DMS153 treated with DMSO at 0.1 percent for 48 hours (cell line): ENCODE measurements around the gene MORN1.

Experiments
- DNase-seq: peaks from one replicate; lab custom pipeline; 2025; ENCODE audit not compliant: unreplicated experiment; lab: John Stamatoyannopoulos, UW

Gene MORN1

GRCh38 chr1:2388004-2388913 lies 3.1 kb downstream of the MORN1 start:
- no peak for DNase-seq

GRCh38 chr1:2386636-2387611 lies 4.4 kb downstream of the MORN1 start:
- DNase-seq, result no peak

DNA sequence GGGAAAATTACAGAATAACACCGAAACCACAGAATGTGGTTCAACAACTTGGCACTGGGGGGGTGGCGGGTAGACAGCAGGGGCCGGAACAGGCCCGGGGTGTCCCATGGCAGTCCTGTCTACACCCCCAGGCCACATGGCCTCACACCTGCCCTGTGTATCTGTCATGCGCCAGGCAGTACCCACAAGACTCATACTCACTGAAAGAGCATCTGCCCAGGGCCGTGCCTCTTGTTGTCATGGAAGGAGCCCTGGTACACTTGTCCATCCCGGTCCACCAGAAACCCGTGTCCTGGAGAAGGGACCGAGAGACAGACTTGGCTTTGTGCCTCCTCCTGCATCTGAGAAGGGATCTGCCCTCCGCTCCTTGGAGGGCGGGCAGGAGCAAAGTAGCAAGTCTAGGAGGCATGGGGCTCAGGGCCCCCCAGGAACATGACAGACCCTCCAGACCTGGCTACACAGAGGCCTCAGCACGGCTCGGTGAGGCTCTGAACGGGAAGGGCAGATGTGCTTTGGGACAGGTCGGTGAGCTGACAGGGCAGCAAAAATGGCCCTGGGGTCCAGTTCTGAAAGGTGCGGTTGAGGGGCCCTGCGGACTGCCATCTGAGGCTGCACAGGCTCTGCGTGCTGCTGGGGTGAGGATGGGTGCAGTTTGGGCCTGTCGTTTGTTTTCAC lies 5.6 kb downstream of the MORN1 start:
- no peak for DNase-seq

DNA sequence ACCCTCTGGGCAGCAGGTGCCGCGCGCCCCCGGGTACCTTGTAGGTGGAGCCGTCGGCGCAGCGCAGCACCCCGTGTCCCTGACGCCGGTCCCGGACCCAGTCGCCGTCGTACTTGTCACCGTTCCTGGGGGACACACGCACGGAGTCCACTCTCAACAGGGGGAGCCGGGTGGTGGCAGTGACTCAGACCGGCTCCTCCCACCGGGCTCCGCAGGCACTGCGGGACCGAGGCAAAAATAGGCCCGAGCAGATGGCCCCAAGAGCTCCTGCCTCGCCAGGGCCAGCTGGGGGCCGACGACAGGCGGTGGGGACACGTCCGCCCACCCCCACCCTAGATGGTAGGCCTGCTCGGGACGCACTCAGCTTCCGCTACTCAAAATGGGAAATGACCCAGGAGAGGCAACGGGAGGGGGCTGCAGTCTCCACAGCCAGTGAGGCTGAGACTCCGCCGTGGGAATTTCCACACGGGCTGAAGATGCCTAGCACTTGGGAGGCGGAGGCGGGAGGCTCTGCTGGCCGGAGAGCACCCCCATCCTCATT lies 6.3 kb downstream of the MORN1 start:
- DNase-seq, result no peak

- no peak for DNase-seq
Measured at GRCh38 chr1:2384130-2384860, 7.1 kb downstream of the MORN1 start.

GRCh38 chr1:2383576-2383975 lies 7.8 kb downstream of the MORN1 start:
- DNase-seq, result no peak

DNA sequence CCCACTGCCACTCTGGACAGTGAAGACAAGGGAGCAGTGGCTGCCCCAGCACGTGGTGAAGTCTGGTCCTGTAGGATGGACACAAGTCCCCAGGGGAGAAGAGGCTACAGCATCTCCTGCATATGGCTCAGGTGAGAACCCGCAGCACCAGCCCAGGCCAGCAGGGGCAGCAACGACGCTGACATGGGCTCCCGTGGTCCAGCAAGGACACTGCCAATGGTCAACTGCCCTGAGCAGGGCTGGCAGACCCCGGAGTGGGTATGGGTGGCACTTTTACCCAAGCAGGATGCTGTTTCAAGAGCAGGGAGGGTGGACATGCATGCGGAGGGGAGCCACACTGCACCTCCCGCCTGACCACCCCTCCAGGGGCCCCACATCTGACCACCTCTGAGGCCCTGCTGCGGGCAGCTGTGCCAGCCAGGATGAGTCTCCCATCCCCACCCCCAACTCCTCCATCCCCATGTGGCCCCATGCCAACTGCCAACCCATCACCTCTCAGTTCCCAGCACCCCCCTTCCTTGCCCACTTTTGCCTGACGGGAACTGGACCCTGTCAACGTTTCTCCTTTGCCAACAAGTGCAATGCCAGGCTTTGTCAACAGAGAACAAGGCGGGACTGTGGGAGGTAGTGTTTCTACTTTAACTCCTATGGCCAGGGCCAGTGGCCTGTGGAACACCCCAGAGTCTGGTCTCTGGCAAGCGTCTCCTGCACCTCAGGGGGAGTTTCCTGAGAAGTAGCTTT lies 8.6 kb downstream of the MORN1 start:
- DNase-seq, result no peak

- no peak for DNase-seq
Measured at GRCh38 chr1:2381741-2382620, 9.4 kb downstream of the MORN1 start.

- no peak for DNase-seq
Measured at GRCh38 chr1:2380816-2381591, 10.3 kb downstream of the MORN1 start.

DNA sequence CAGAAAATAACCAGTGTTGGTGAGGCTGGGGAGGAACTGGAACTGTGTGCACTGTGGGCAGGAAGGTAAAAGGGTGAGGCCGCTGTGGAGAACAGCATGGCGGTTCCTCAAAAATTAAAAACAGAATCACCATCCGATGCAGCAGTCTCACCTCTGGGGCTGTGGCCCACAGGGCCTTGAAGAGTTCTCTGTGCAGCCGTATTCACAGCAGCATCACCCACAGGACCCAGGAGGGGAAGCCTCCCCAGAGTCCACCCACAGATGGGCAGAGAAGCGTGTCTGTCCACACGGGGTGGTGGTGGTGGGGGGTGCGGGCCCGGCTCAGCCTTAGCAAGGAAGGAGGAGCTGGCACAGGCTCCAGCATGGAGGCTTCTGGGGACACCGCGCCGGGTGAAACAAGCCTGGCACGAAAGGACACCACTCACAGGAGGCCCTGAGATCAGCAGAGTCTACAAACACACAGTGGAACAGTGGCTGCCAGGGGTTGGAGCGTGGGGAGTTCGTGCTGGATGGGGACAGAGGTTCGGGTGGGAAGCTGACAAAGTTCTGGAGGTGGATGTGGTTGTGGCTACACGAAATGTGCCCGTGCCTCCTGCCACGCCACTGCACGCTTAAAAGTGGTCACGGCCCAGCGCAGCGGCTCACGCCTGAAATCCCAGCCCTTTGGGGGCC lies 11.5 kb downstream of the MORN1 start:
- no peak for DNase-seq

DNA sequence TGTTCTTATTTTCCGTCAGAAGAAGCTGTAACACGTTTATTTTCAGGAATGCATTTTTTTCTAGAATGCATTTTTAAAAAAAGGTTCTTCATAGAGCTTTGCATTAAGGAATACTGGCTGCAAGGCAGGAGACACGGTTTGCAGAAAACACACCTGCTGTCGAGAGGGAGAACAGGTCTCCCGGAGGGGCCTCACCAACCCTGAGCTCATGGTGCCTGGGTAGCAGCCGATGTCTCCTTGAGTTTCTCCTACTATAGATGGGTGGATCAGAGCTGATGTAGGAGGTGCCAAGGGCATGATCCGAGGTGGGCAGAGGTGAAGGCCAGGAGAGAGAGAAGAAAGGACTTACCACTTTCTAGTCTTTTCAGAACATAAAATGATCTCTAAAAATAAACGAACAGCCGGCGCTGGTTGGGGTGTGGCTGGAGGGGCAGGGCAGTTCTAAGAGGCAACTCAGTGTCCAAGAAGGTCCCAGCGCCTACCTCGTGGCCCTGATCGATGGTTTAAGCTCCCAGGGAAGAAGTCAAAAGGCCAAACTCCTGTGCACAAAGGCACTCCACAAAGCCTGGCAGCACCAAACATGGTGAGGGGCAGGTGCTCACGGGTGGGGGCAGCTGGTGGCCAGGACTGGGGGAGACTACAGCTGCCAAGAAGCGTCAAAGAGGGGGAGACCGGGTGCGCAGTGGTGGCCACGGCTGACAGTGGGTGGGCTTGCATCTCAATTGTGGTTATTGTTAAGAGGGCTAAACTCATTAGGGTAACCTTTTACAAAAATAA lies 12.2 kb downstream of the MORN1 start:
- DNase-seq, result no peak

GRCh38 chr1:2378441-2378851 lies 12.9 kb downstream of the MORN1 start:
- DNase-seq, result no peak

DNA sequence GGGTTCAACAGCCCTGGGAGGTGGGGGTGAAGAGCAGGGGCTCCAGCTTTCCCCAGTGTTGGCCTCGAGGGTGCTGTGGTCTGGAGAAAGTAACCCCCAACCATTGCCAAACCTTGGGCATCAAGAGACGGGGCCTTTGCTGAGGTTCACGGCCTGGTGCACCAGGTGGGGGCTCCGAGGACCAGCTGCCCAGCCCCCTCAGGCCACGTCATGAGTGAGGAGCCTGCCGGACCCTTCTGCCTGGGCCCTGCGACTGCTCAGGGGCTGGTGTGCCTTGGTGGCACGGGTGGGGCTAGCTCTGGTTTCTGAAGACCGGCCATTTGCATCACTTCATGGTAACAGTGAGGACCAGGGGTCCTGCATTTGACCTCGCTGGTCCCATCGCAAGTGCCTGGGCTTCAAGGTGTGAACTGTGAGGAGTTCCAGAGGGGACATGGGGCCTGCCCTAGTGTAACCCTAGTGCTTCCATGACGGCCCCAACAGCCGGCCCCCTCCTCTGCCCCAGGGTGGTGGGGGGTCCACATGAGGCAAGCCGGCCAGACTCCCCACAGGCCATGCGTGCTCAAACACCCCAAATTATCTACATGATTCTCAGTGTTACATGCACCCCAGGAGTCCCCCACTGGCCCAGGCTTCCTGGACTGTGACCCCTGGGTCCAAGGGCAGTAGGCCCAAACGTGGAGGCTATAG lies 13.5 kb downstream of the MORN1 start:
- DNase-seq, result no peak

GRCh38 chr1:2376931-2377672 lies 14.3 kb downstream of the MORN1 start:
- no peak for DNase-seq

DNA sequence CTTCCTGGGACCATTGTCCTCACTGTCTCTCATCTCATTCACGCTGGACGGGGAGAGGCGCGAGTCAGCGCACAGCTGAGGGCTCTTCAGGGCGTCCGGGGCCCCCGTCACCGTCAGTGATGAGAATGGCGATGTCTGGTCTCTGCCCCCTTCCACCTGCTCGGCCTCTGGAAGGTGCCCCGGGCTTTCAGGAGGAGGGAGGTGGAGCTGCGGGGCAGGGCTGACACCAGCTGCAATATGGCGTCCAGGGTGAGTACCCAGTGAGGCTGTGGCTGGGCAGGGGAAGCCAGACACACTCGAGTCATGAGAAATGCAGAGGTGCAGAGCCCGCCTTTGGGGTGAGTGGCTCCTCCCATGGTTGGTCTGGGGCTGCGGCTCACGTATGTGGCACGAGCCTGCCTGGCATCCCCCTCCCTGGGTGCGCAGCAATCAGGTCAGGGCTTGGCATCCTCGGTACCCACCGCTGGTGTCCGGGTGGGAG lies 15.1 kb downstream of the MORN1 start:
- no peak for DNase-seq
